DLD1 (cell line): ENCODE measurements around the gene ITGB6.

Experiments
- in situ Hi-C: cut with HindIII; loops from 2 replicates; pipeline ENCODE4 v1.10.0; 2017; ENCODE audit warnings: low sequenced_read_pairs

Gene ITGB6

DNA sequence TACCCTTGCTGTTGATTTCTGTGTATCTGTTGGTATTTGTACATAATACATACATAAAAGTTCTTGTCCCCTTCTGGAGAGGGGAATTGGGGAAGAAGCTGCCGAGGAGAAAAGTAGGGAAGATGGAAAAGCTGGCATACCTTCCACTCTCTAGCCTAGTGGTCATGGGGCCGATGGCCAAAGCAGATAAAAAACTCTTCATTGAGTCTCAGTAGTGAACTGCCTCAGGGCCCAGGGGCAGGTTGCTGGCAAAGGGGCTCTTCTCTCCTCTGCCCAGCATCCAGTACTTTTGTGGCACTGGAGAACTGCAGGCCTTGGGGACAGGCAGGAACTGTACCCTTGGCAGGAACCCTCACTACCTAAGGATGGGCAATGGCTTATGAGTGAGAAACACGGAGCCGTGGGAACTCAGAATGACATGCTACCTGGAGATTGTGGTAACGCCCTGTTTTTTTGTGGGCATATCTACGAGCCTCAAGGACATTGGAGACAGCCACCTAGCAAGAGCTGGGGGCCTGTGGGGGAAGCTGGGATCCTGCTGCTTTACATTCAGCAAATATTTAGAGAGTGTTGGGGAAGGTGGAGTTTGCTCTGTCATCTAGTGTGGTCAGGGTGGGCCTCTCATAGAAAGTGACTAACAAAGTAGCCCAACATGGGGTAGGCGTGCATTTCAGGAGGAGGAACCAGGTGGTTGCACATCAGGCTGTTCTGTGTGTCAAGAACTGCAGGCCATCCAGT, 22.6 kb upstream of the ITGB6 start:
- in situ Hi-C loops: no loop called here

- in situ Hi-C loops: no loop called here
Measured at GRCh38 chr2:160221391-160222276, 21.6 kb upstream of the ITGB6 start.

DNA sequence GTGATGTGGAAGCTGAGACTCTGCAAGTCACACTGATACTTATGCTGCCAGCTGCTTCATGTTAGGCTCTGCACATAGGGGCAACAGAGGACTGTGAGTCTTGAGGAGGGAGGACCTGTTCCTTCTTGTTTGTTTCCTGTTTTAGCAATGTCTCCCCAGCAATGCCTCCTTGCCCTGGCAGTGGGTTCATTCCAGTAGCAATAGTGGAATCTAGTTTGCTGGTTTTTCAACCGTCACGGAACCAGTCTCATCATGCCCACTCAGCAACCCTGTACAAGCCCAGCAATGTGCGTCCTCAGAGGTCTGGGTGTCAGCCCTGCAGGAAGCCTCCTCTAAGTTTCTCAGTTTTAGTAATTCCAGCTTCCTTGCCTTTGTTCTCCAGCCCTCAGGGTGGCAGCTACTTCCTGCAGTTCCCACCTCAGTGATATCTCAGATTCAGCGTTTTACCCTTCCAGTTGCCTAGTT, 20.5 kb upstream of the ITGB6 start:
- in situ Hi-C loops: no loop called here

GRCh38 chr2:160220026-160220425, 20.0 kb upstream of the ITGB6 start:
- in situ Hi-C loops: no loop called here

- in situ Hi-C loops: no loop called here
Measured at GRCh38 chr2:160214461-160215445, 14.7 kb upstream of the ITGB6 start.

DNA sequence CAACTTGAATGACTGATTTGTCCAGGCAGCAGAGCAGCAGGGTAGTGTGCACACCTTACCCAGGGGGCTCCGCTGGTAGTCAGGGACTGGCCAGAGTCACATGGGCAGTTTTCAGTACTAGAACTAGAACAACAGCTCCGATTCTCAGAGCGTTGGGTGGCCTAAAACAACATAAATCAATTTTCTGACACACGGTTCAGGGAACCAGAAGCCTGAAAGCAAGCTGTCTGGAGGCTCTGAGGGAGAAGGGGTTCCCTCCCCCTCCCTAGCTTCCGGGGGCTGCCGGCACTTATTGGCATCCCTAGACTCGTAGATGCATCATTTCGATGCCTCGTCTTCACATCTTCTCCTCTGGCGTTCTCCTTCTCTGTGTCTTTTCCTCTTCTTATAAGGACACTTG, 13.4 kb upstream of the ITGB6 start:
- in situ Hi-C loops: no loop called here

- in situ Hi-C loops: no loop called here
Measured at GRCh38 chr2:160210599-160211138, 10.6 kb upstream of the ITGB6 start.

GRCh38 chr2:160209516-160209856, 9.4 kb upstream of the ITGB6 start:
- in situ Hi-C loops: no loop called here

GRCh38 chr2:160208655-160209515, 8.8 kb upstream of the ITGB6 start:
- in situ Hi-C loops: no loop called here

DNA sequence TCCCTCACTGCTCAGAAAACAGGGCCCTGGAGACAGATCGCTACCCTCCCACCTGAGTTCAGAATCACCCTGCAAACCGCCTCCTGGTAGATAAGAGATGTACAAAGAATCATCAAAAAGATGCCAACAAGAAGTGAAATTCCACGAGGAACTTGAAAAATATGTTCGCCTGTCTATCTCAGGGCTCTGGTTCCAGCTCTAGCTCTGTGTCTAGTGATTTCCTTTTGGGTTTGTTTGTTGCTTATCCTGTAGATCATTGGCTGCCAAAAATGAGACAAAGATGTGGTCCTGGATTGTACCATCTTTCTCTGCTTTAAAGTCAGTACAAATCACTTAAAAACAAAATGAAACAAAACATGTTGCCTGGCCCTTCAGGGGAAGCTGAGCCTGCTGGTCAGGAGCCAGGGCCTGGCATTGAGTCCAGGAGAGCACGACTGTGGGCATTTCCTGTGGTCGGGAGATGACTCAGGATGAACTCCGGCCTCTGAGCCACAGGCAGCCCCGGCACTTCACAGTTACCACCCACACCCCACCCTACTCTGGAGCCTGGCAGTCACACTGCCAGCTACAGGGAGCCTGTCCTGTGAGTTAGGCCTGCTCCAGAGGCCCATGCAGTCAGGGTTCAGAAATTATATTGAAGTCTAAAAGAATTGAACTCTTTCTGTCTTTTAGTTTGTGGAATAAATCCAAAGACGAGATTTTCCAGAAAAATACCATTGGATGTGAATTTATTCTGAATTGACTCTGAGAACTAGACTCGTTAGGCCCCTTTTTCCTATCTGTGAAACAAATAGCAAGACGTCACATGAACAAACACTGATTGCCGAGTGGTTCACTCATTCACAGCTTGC, 8.0 kb upstream of the ITGB6 start:
- in situ Hi-C loops: no loop called here

DNA sequence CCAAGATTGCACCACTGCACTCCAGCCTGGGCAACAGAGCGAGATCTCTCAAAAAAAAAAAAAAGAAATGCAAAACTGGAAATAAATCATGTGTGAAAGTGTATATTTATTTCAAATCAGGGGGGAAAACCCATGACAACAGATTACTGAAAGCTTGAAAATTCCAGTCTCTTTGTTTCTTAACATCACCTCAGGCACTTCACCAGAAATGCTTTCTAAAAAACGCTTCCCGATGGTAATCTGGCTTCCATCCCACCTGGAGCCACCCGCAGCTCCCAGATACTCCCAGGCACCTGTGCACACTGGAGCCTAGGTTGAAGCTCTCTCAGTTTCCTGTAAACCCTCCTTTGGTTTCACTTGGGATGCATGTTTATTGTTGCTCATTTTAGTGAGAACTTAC, 7.2 kb upstream of the ITGB6 start:
- in situ Hi-C loops: no loop called here

DNA sequence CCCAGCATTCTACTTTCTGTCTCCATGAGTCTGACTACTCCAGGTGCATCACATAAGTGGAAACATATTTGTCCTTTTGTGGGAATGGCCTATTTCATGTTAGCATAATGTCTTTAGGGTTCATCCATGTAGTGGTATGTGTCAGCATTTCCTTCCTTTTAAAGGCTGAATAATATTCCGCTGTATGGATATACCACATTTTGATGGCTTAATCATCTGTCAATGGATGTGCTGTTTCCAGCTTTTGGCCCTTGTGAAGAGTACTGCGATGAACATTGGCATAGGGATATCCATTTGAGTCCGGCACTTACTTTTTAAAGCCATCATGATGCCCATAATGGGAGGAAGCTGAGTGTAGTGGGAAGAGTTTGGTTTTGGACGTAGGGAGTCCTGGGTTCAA, 6.4 kb upstream of the ITGB6 start:
- in situ Hi-C loops: no loop called here

GRCh38 chr2:160205505-160205904, 5.4 kb upstream of the ITGB6 start:
- in situ Hi-C loops: no loop called here

DNA sequence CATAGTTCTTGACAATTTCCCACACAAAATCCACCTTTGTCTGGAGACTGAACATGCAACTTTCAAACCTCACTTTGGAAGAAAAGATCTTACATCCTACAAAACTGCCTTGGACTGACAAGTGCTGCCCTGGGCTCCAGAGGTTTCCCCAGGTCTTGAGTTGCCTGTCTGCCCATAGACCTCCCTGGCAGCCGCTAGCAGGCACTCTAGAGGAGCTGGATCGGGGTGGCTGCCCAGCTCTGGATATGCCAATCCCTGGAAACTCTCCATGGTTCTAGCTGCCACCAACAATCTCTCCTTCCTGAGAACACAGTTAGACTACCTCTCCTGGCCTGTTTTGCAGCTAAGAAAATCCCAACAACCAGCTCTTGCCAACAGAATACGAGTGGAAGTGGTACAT, 3.4 kb upstream of the ITGB6 start:
- in situ Hi-C loops: no loop called here

DNA sequence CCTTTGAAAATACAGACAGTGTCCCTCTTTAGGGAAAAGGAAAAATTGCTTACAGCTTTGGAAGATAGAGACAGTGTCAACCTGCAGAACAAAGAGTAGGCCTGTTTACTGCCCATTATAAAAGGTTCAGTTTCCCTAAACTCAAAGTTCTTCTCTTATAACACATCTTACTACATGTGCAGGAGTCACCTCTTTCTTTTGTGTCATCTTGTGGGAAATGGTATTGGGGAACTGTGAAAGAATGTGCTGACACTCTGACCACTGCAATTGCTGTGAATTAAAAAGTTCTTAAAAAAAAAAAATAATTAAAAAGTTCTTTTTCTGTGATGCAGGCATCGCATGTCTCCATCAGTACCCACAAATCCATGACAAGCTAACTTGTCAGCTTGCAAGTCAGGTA, 2.9 kb upstream of the ITGB6 start:
- in situ Hi-C loops: no loop called here

DNA sequence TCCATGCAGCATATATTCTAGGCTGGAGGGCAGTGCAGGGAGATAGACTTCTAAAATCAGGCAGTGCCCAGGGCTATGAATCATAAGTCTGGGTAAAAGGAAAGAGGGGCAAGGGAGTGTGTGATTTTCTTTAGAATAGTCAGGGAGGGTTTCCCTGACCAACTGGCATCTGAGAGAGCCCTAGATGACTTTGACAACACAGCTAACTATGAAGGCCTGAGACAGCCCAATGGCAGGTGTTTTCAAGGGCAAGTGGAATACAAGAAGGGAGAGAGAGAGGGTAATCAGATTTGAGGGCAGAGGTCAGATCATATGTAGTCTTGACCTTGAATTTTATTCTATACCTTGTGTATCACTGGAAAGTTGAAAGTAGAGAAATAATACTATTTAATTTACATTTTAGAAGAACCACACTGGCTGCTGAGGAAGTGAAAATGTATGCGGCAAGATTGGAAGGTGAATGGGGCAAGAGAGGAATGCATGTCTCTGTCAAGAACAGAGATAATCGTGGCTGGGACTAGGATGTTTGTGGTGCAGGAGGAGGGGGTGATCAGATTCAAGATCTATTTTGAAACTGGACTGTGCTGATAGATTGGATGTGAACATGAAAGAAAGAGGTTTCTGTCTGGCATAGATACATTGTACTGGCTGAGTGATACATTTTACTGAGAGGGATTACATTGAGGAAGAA, 1.9 kb upstream of the ITGB6 start:
- in situ Hi-C loops: no loop called here

DNA sequence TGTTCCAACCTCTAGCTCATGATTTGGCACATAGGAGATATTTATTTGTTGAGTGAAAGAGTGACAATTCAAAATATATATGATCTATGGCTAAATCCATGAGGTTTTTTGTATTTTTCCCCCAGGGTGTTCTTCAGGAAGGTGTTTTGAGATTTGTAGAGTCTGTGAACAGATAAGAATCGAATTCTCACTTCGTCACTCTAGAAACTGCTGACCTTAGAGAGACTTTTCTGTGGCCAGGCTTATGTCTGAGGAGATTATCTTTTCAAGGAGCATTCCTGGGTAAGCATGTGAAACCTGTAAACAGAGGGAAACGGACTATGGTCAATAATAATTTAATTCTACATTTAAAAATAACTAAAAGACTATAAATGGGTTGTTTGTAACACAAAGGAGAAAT, 849 bp upstream of the ITGB6 start:
- in situ Hi-C loops: no loop called here

GRCh38 chr2:160199053-160199452, 1.0 kb downstream of the ITGB6 start:
- in situ Hi-C loops: no loop called here
